HepG2 (cell line): ENCODE results near the gene ZNF446. TPM values are rescaled to one million over a fixed set of nuclear protein-coding genes. Genes with fewer than 3 reads are reported as not detected.

Source experiments
- ATF3 ChIP-seq: sonication (generic); formaldehyde crosslinking; IDR thresholded peaks from 2 replicates; pipeline ENCODE4 v1.4.0; 2020; ENCODE audit warnings: missing genetic modification reagents
- CBFB ChIP-seq: sonication (generic); formaldehyde crosslinking; IDR thresholded peaks from 2 replicates; pipeline ENCODE4 v1.4.0; 2020; ENCODE audit warnings: missing genetic modification reagents
- FOSL2 ChIP-seq: sonication (generic); formaldehyde crosslinking; IDR thresholded peaks from 2 replicates; pipeline ENCODE4 v1.4.0; 2020; ENCODE audit warnings: missing genetic modification reagents
- FOXP4 ChIP-seq: sonication (generic); formaldehyde crosslinking; IDR thresholded peaks from 2 replicates; pipeline ENCODE4 v1.4.0; 2020; ENCODE audit warnings: missing genetic modification reagents
- HNRNPUL1 ChIP-seq: fragments of 200-400 bp; formaldehyde crosslinking; IDR thresholded peaks from 2 replicates; pipeline ENCODE4 v1.6.1; 2017; ENCODE audit warnings: low read depth, mild to moderate bottlenecking, low read length, moderate library complexity
- IKZF1 ChIP-seq: fragments of 450-650 bp; IDR thresholded peaks from 2 replicates; pipeline ENCODE4 v1.7.1; 2016
- IRF2 ChIP-seq: IDR thresholded peaks from 2 replicates; pipeline ENCODE4 v1.6.1; 2018; ENCODE audit warnings: missing genetic modification reagents, missing compliant biosample characterization
- JARID2 ChIP-seq: sonication (generic); formaldehyde crosslinking; IDR thresholded peaks from 2 replicates; pipeline ENCODE4 v1.8.1; 2023; ENCODE audit warnings: missing genetic modification reagents, inconsistent platforms; ENCODE audit not compliant: insufficient replicate concordance
- NRL ChIP-seq: sonication (generic); formaldehyde crosslinking; IDR thresholded peaks from 2 replicates; pipeline ENCODE4 v1.5.0; 2020; ENCODE audit warnings: missing genetic modification reagents, mild to moderate bottlenecking, moderate library complexity, borderline replicate concordance
- SETDB1 ChIP-seq: sonication (generic); formaldehyde crosslinking; IDR thresholded peaks from 2 replicates; pipeline ENCODE4 v1.5.1; 2020; ENCODE audit warnings: missing genetic modification reagents, mild to moderate bottlenecking, borderline replicate concordance
- SPEN ChIP-seq: sonication (generic); formaldehyde crosslinking; IDR thresholded peaks from 2 replicates; pipeline ENCODE4 v1.5.1; 2020; ENCODE audit warnings: low read depth, mild to moderate bottlenecking, missing genetic modification reagents
- ZBTB25 ChIP-seq: IDR thresholded peaks from 2 replicates; pipeline ENCODE4 v1.6.1; 2018; ENCODE audit warnings: missing genetic modification reagents
- ZNF281 ChIP-seq: sonication (generic); formaldehyde crosslinking; IDR thresholded peaks from 2 replicates; pipeline ENCODE4 v1.4.0; 2020; ENCODE audit warnings: missing genetic modification reagents, borderline replicate concordance
- ZNF282 ChIP-seq: fragments of 450-650 bp; IDR thresholded peaks from 2 replicates; pipeline ENCODE4 v1.6.1; 2018; ENCODE audit not compliant: partially characterized antibody
- ZNF329 ChIP-seq: sonication (generic); formaldehyde crosslinking; IDR thresholded peaks from 2 replicates; pipeline ENCODE4 v1.9.0; 2021; ENCODE audit warnings: low read depth, mild to moderate bottlenecking, missing genetic modification reagents
- ZNF367 ChIP-seq: sonication (generic); formaldehyde crosslinking; IDR thresholded peaks from 2 replicates; pipeline ENCODE4 v1.4.0; 2020; ENCODE audit warnings: missing genetic modification reagents, borderline replicate concordance
- ZNF572 ChIP-seq: sonication (generic); formaldehyde crosslinking; IDR thresholded peaks from 2 replicates; pipeline ENCODE4 v1.5.1; 2020; ENCODE audit warnings: mild to moderate bottlenecking, missing genetic modification reagents
- ZNF710 ChIP-seq: sonication (generic); formaldehyde crosslinking; IDR thresholded peaks from 2 replicates; pipeline ENCODE4 v1.5.0; 2020; ENCODE audit warnings: mild to moderate bottlenecking, missing genetic modification reagents, borderline replicate concordance
- ZNF720 ChIP-seq: sonication (generic); formaldehyde crosslinking; IDR thresholded peaks from 2 replicates; pipeline ENCODE4 v1.4.0; 2020; ENCODE audit warnings: missing genetic modification reagents
- ZNF788 ChIP-seq: sonication (generic); formaldehyde crosslinking; IDR thresholded peaks from 2 replicates; pipeline ENCODE4 v1.5.0; 2020; ENCODE audit warnings: mild to moderate bottlenecking, missing genetic modification reagents, borderline replicate concordance
- polyA plus RNA-seq, 8 experiments: library from polyadenylated mRNA; depleted of rRNA in 3 of 8; stranded (reverse) in 7 of 8; unstranded in 1 of 8; fragments of >200 nt; fragmentation: Illumina TruSeq in 4 of 8; extraction: Trizol in 4 of 8; gene quantifications; 2 replicates each; pipeline versions ENCODE4 v1.2.1 to v1.2.3, GENCODE V29; 2011 to 2016; ENCODE audit warnings: low read depth in 4 of 8, missing spikeins in 1 of 8, mixed read lengths in 1 of 8; ENCODE audit not compliant: insufficient read depth in 1 of 8
- total RNA-seq, 5 experiments: library from RNA; depleted of rRNA; stranded (reverse); fragments of >200 nt; fragmentation: Illumina TruSeq; extraction: Trizol; gene quantifications; 2 replicates each; pipeline ENCODE4 v1.2.3, GENCODE V29; 2016; ENCODE audit warnings: low read depth in 1 of 5

Gene ZNF446
- total and polyA plus RNA-seq, 2 of the 13 experiments (the other 11 are each of a cell fraction or from before 2014, with no cell fraction given) = 3.0 to 3.6 TPM

GRCh38 chr19:58499021-58499927 is 23.1 kb downstream of the ZNF446 start (continued):
- TF ChIP-seq ZNF710 (CRISPR knock-in tag) = peak; percentile 56; the same call in 1 of the 2 replicates
- no peak for TF ChIP-seq ZNF720 (CRISPR knock-in tag)
- peak; percentile 94 for TF ChIP-seq SPEN (CRISPR knock-in tag)
- TF ChIP-seq CBFB (CRISPR knock-in tag) = peak; percentile 94
- TF ChIP-seq ATF3 (CRISPR knock-in tag) = peak; percentile 48; the same call in 1 of the 2 replicates
- peak; percentile 76; the same call in 1 of the 2 replicates for TF ChIP-seq FOXP4 (CRISPR knock-in tag)
- TF ChIP-seq SETDB1 (CRISPR knock-in tag) = no peak
- no peak for TF ChIP-seq ZNF367 (CRISPR knock-in tag)
- peak; percentile 61 for TF ChIP-seq JARID2 (CRISPR knock-in tag)
- TF ChIP-seq ZNF282 = no peak
- TF ChIP-seq ZNF281 (CRISPR knock-in tag) = 0 out of 2 replicates have a peak, but pooled peaks have one; percentile 53
- TF ChIP-seq FOSL2 (CRISPR knock-in tag) = peak; percentile 58
- TF ChIP-seq ZNF329 = 0 out of 2 replicates have a peak, but pooled peaks have one; percentile 49
- TF ChIP-seq HNRNPUL1 = no peak
- TF ChIP-seq NRL (CRISPR knock-in tag) = 0 out of 2 replicates have a peak, but pooled peaks have one; percentile 77
- TF ChIP-seq IRF2 (CRISPR knock-in tag) = peak; percentile 98
- no peak for TF ChIP-seq IKZF1
- peak; percentile 84; the same call in 1 of the 2 replicates for TF ChIP-seq ZNF572 (CRISPR knock-in tag)
- TF ChIP-seq ZBTB25 = peak; percentile 97
- TF ChIP-seq ZNF788 (CRISPR knock-in tag) = peak; percentile 76; the same call in 1 of the 2 replicates
